ENCODE results near the gene PIP4K2B.

- TF ChIP-seq CTCF (IDR thresholded peaks at IDR 0.05) (no peak), POLR2A (IDR thresholded peaks at IDR 0.05) (no peak)
Observed at GRCh38 chr17:38719943-38720641, 79.3 kb downstream of the PIP4K2B start.

All from lower leg skin (tissue), 3 donors.